COLO829 (cell line): ENCODE data around the gene POU2AF3.

Experiments
- DNase-seq: peaks from one replicate; pipeline ENCODE4 v3.0.0; 2012; ENCODE audit warnings: low spot score

POU2AF3 gene

DNA sequence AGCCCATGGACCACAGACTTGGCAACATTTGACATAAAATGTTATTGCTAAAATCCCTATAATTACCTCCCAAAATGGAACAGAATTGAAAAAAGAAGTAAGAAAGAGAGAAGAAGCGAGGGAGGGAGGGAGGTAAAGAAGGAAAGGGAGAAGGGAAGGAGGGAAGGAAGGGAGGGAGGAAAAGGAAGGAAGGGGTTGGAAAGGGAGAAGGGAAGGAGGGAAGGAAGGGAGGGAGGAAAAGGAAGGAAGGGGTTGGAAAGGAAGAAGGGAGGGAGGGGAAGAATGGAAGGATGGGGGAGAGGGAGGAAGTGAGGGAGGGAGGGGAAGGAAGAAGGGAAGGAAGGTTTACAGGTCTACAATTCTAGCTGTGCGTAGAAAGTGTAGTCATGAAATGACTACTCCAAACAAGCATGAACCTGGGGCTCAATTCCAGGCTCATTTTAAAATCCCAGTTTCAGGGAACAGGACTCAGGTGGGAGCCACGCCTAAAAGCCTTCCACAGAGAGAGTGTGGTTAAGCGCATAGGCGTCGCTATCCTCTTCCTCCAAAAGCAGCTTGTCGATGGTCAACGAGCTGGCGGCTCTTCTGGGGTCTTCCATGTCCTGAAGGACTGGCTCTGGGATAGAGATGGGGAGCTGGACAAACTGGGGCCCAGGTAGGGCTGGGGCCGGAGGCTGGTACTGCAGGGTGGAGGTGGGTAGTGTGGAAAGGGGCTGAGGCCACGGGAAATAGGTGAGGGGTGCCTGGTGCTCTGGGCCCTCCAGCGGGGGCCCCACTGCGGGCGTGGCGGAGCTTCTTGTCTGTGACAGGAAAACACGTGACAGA, 55.6 kb downstream of the POU2AF3 start:
- no peak for DNase-seq

DNA sequence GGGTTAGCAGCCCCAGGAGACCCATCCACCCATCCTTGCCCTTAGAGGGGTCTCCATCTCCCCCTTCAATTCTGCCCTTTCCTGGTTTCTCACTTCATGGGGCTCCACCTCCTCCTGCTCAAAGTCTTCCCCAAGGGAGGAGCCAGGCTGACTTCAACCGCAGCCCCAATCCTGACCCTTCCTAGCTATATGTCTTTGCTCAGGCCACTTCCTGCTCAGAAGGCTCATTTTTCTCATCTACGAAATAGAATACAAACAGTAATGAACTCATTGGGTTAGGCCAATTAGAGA, 56.2 kb downstream of the POU2AF3 start:
- no peak for DNase-seq

DNA sequence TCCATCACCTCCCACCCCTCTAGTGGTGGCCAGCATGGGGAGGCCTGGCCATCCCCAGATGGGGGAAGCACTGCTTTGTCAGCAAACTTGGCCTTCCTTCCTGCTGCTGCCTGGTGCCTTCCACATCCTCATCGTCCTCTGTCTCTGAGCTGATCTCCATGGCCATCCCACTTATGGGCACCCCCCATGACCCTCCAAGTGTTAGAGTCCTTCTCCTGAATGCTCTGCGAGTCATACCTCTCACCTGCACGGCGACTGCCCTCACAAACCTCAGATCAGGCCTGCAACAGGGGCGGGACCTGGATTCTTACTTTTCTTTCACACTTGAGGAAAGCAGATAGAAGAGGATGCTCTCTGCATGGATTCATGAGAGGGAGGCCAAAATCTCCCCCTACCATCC, 56.8 kb downstream of the POU2AF3 start:
- no peak for DNase-seq

DNA sequence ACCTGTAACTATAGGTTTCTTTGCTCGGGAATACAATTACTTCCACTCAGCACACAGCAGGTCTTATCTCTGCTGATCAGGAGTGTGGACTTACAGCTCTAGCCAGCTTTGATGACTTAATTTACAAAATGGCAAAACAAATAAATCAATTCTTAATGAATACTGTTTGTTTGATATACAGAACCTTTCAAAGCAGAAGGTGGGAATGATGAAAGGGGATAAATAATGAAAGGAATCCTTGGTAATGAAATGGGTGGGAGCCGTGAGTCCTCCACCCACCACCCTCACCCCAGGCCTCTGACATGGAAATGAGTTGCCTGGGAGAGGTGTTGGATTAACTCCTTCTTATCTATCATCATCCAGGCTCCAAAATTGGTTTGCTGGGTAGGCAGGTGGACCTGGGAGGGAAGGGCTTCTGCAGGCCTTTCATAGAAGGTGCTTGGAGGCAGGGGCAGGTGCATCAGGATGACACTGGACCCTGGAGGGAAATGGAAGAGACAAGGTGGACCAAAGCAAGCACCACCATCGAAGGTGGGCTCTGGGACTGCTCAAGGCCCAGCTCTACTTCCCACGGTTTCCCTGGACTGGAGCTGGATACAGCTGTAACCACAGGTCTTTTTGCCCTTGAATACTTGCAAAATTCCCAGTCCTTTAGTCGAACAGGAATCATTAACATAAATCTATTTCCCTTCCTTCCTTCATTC, 57.8 kb downstream of the POU2AF3 start:
- DNase-seq, result no peak

DNA sequence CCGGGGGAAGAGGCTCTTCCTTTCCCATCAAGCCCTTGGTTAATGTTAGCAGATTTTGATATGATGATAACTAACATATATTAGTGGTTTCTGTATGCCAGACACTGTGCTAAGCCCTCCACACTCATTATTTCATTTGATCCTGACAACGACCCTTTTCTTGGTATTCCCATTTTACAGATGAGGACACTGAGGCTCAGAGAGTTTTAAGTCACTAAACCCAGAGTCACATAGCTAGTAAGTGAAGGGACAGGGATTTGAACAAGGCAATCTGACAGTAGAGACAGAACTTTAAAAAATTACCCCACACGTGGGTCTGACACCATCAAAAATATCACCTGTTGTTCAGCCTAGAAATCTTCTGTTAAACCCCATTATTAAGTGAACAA, 58.3 kb downstream of the POU2AF3 start:
- DNase-seq, result no peak

DNA sequence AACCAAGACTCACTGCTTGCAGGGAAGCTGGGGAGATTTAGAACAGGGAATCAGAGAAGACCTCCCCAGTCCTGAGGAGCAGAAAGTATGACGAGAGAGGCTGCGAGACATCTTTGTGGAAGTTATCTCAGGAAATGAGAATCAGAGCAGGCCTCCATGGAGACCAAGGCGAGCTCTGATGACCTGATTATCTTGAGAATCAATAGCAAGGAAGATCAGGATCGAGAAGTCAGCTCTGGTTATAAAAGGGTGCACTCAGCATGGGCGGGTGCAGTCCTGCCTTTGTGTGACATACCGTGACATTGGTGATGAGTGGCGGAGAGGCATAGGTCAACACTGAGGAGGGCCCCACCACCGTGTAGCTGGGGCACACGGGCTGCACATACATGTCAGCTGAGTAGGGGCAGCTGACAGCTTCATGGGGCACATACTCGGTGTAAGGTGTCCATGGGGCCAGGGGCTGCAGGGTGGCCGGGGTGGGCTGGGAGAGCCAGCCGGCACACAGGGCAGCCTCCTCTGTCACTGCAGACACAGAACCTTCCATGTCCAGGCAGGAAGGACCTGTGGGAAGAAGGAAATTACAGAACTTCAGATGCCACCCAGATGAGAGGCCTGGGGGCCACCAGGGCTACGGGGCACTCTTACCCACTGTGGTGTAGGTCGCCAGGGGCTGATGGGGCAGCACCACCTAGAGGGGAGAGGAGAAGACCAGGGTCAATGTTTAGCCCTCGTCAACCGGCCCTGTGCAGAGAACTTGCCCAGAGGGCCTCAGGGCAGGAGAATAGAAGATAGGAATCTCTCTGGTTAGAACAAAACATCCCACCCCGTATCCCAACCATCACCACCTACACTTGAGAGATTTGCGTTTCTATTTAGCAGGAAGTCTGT, 59.0 kb downstream of the POU2AF3 start:
- no peak for DNase-seq
